ENCODE data around the gene RAB13.

Gene RAB13

GRCh38 chr1:153954826-153955225 lies 31.3 kb downstream of the RAB13 start:
- no peak for DNase-seq

GRCh38 chr1:153953859-153954365 lies 32.2 kb downstream of the RAB13 start:
- DNase-seq: no peak

GRCh38 chr1:153951801-153952200 lies 34.3 kb downstream of the RAB13 start:
- no peak for DNase-seq

GRCh38 chr1:153951183-153951582 lies 35.0 kb downstream of the RAB13 start:
- no peak for DNase-seq

- DNase-seq: peak; percentile 79
Measured at GRCh38 chr1:153946622-153947241, 39.4 kb downstream of the RAB13 start, which contains the start of gene DENND4B. Gene DENND4B (minus strand): TSS chr1:153946718. CDS start chr1:153944374, 2,344 bp downstream.

GRCh38 chr1:153945795-153946621 lies 40.1 kb downstream of the RAB13 start:
- peak; percentile 67 for DNase-seq

- DNase-seq: no peak
Measured at GRCh38 chr1:153945131-153945794, 40.9 kb downstream of the RAB13 start.

- no peak for DNase-seq
Measured at GRCh38 chr1:153944827-153945117, 41.4 kb downstream of the RAB13 start.

- DNase-seq: no peak
Measured at GRCh38 chr1:153944005-153944826, 41.9 kb downstream of the RAB13 start.

- DNase-seq: no peak
Measured at GRCh38 chr1:153942766-153943549, 43.2 kb downstream of the RAB13 start.

GRCh38 chr1:153941826-153942725 lies 44.1 kb downstream of the RAB13 start:
- DNase-seq: no peak

- DNase-seq: no peak
Measured at GRCh38 chr1:153940756-153941155, 45.4 kb downstream of the RAB13 start.

- DNase-seq: no peak
Measured at GRCh38 chr1:153939476-153939875, 46.7 kb downstream of the RAB13 start.

GRCh38 chr1:153938996-153939395 lies 47.1 kb downstream of the RAB13 start:
- DNase-seq: no peak

GRCh38 chr1:153937331-153937730 lies 48.8 kb downstream of the RAB13 start:
- no peak for DNase-seq

- DNase-seq: no peak
Measured at GRCh38 chr1:153936011-153936802, 49.9 kb downstream of the RAB13 start.

- no peak for DNase-seq
Measured at GRCh38 chr1:153934746-153935145, 51.4 kb downstream of the RAB13 start.

GRCh38 chr1:153933955-153934354 lies 52.2 kb downstream of the RAB13 start:
- no peak for DNase-seq

- no peak for DNase-seq
Measured at GRCh38 chr1:153933430-153933829, 52.7 kb downstream of the RAB13 start.

All from HCEC 1CT (cell line).